Activated CD4-positive, alpha-beta T cell treated with anti-CD3 and anti-CD28 coated beads for 36 hours (primary cell): ENCODE measurements around the gene POLR2J. TPM values are rescaled to one million over a fixed set of nuclear protein-coding genes. Genes with fewer than 3 reads are reported as not detected.

Experiments
- ATAC-seq: fragments of 200-7000 bp; cut with Tn5 transposase; one replicate; pipeline ENCODE4 v1.10.0; 2021; ENCODE audit warnings: mild to moderate bottlenecking, moderate library complexity
- CTCF ChIA-PET: fragments of 350-600 bp; sonication (Branson Sonifier 250); formaldehyde crosslinking; loops from one replicate; lab custom pipeline; 2021; ENCODE audit warnings: antibody characterized with exemption; lab: Charles Lee
- POLR2A ChIA-PET: fragments of 350-600 bp; sonication (Branson Sonifier 250); formaldehyde crosslinking; loops from one replicate; lab custom pipeline; 2021; ENCODE audit warnings: antibody characterized with exemption, inconsistent platforms; lab: Charles Lee
- DNase-seq: peaks from one replicate; pipeline ENCODE4 v3.0.0-alpha.2; 2020
- H3K27ac Mint-ChIP-seq: one replicate; pipeline ENCODE4 v1.8.0; 2021; ENCODE audit warnings: mixed read lengths
- H3K27me3 Mint-ChIP-seq: one replicate; pipeline ENCODE4 v1.8.0; 2021; ENCODE audit warnings: mixed read lengths
- H3K36me3 Mint-ChIP-seq: one replicate; pipeline ENCODE4 v1.8.0; 2021; ENCODE audit warnings: low read depth, mixed read lengths
- H3K4me1 Mint-ChIP-seq: one replicate; pipeline ENCODE4 v1.8.0; 2021; ENCODE audit warnings: mixed read lengths
- H3K4me3 Mint-ChIP-seq: one replicate; pipeline ENCODE4 v1.8.0; 2021; ENCODE audit warnings: mild to moderate bottlenecking, moderate library complexity, mixed read lengths
- H3K9me3 Mint-ChIP-seq: one replicate; pipeline ENCODE4 v1.8.0; 2021; ENCODE audit warnings: low read depth, mixed read lengths
- intact Hi-C, 2 experiments: fragments of 100-400 bp; cut with DNase I in 1 of 2; cut with micrococcal nuclease in 1 of 2; formaldehyde crosslinking; loops; one replicate each; pipeline versions ENCODE4 v1.14.2 to v1.15.1; 2022 to 2024; cut with DNase I, micrococcal nuclease
- total RNA-seq, 2 experiments: library from RNA; stranded (reverse); gene quantifications; one replicate each; pipeline ENCODE4 v1.2.3, GENCODE V29; 2021

POLR2J gene
- total RNA-seq, 2 experiments from 2014 or later, result 32.6 to 46.1 TPM

DNA sequence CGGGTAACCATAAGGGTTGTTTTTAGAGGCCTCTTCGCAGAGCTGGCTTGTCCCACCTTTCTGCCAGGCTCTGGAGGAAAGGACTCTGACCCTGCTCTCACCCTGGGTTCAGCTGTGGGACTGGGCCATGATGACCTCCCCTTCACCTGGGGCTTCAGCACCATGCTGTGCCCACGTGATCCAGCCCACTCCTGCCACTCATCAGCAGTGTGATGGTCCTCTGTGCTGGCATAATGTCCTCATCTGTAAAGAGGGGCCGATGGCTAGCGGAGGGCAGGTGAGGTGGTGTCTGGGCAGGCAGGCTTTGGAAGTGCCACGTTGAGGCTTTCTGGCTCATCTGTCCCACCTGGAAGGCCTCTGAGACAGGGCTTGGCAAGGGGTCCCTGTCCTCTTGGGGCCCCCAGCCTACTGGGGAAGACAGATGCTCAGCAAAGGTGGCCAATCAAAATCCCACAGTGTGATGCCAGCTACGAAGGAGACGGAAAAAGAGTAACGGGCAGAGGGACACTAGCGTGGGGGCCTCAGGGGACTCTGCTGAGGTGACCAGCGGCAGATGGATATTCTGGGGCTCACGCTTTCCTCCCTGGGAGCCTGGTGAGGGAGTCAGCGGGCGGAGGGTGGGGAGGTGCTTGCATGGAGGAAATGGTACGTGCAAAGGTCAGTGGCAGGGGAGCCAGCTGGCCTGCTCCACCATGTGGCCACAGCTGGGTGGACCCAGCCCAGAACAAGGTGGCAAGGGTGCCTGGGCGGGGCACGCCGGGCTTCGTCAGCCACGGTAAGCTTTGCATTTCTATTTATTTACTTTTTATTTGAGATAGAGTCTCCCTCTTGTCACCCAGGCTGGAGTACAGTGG, 8.5 kb downstream of the POLR2J start:
- CTCF ChIA-PET, result no interaction called here
- no peaks in the 10 kb centered on the region for H3K9me3 Mint-ChIP-seq
- no peak overlapping the region for H3K27ac Mint-ChIP-seq

DNA sequence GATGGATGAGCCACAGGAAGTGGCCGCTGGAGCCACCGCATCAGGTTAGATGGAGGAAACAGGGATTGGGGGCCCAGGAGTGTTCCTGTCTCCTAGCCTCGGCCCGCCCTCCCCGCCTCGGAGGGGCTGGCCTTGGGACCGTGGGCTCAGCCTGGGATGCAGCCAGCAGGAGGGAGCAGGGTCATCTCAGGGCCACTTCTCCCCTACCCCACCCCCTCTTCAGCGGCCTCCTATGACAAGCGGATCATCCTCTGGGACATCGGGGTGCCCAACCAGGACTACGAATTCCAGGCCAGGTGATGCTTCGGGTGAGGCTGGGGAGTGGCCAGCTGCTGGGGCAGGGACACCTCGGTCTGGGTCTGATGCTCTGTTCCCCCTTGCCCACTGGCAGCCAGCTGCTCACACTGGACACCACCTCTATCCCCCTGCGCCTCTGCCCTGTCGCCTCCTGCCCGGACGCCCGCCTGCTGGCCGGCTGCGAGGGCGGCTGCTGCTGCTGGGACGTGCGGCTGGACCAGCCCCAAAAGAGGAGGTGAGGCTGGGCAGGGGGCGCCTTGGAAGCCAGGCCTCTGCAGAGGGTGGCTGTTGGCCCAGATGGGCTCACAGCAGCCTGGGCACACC, 9.3 kb downstream of the POLR2J start:
- CTCF ChIA-PET, result no interaction called here
- no peak for ATAC-seq

More for the DNA sequence above, 8.5 kb downstream of the POLR2J start:
- no peak for ATAC-seq
- DNase-seq, result no peak
- Mint-ChIP-seq H3K27me3 (no peaks in the 10 kb centered on the region), H3K36me3 (peaks cover 4% of the 10 kb centered on the region), H3K4me3 (no peak overlapping the region), H3K4me1 (peaks cover 17% of the 10 kb centered on the region)
- POLR2A ChIA-PET, result no interaction called here
- intact Hi-C loops, result loop anchor here (10.0 kb wide), 2 partner anchors 185 to 1145 kb away; partner anchors contain the start of genes IFT22 (in 1 of the 2) and SH2B2 (in 1 of the 2)

DNA sequence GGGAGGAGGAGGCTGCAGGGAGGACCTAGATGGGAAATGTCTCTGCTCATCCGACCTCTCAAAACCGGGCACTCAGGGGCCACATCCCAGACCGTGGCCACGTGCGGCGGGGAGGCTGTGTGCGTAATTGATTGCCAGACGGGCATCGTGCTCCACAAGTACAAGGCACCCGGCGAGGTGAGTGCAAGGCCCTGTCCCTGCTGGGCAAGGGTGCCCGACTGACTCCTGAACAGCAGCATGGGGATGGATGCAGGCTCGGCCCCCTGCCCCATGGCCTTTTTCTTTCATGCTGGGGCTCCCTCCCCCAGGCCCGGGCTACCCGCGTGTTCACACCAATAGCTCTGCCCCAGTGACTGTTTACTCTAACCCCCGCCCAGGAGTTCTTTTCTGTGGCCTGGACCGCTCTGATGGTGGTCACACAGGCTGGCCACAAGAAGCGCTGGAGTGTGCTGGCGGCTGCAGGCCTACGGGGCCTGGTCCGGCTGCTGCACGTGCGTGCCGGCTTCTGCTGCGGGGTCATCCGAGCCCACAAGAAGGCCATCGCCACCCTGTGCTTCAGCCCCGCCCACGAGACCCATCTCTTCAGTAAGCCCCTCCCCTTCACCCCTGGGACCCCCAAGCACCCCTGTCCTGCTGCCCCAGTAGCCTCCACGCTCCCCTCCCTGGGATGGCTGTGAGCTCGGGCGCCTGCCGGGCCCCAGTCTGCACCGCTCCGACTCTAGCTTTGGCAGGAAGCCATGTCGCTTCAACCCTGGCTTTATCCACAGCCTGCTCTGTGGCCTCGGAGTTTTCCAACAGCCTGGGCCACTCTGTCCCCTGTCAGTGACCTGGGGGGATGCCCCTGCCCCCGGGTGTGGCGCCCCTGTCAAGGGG, 10.0 kb downstream of the POLR2J start:
- Mint-ChIP-seq H3K27me3 (no peaks in the 10 kb centered on the region), H3K4me1 (peaks cover 23% of the 10 kb centered on the region), H3K27ac (no peak overlapping the region), H3K9me3 (no peaks in the 10 kb centered on the region), H3K36me3 (peaks cover 4% of the 10 kb centered on the region), H3K4me3 (no peak overlapping the region)
- ATAC-seq, result no peak
- POLR2A ChIA-PET, result no interaction called here
- intact Hi-C loops, result loop anchor here (10.0 kb wide), 2 partner anchors 184 to 1144 kb away; partner anchors contain the start of genes IFT22 (in 1 of the 2) and SH2B2 (in 1 of the 2)
- CTCF ChIA-PET, result no interaction called here
- no peak for DNase-seq

More for the DNA sequence above, 9.3 kb downstream of the POLR2J start:
- Mint-ChIP-seq H3K9me3 (no peaks in the 10 kb centered on the region), H3K4me1 (peaks cover 17% of the 10 kb centered on the region), H3K36me3 (peaks cover 4% of the 10 kb centered on the region), H3K27me3 (no peaks in the 10 kb centered on the region), H3K4me3 (no peak overlapping the region), H3K27ac (no peak overlapping the region)
- intact Hi-C loops, result loop anchor here (10.0 kb wide), 2 partner anchors 185 to 1145 kb away; partner anchors contain the start of genes IFT22 (in 1 of the 2) and SH2B2 (in 1 of the 2)
- DNase-seq, result no peak
- POLR2A ChIA-PET, result no interaction called here

DNA sequence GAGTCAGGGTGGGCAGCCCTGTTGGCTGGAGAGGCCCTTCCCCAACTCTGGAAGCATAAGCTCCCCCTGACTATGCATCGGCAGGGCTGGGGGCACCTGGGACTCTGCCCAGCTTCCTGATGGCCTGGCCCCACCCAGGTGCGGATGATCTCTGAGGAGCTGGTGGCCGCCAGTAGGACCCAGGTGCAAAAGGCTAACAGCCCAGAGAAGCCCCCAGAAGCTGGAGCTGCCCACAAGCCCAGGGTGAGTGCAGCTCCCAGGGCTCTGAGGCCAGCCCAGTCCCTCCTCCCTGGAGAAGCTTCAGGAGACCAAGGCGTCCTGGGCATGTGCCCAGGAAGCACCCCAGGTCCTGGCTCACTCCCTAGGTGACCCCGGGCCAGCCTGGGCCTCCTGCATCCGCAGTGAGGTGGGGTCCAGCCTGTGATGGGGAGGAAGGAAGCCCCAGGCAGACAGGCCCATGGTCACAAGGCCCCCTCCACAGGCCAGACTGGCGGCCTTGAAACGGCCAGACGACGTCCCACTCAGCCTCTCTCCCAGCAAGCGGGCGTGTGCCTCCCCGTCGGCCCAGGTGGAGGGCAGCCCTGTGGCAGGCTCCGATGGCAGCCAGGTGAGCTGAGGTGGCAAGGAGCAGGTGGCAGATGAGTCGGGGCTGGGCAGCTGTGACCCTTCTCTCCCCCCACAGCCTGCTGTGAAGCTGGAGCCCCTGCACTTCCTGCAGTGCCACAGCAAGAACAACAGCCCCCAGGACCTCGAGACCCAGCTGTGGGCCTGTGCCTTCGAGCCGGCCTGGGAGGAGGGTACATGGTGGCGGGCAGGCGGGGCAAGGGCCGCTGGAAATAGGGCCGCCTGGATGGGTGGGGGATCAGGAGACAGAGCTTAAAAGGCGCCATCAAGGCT, 10.9 kb downstream of the POLR2J start:
- peaks cover 4% of the 10 kb centered on the region for H3K36me3 Mint-ChIP-seq
- ATAC-seq (no peak), DNase-seq (no peak)
- no peak overlapping the region for H3K27ac Mint-ChIP-seq
- H3K4me3 Mint-ChIP-seq, result no peak overlapping the region
- ChIA-PET CTCF (interaction anchor here (0.6 to 1.0 kb wide), 5 partner anchors 9 to 190 kb away, joined by 3 read pairs; partner anchors contain the start of gene ORAI2), POLR2A (interaction anchor here (0.6 kb wide), 2 partner anchors 38 to 55 kb away, joined by 4 read pairs; no protein-coding TSS in a partner anchor)
- intact Hi-C loops, result loop anchor here (10.0 kb wide), 2 partner anchors 183 to 1143 kb away; partner anchors contain the start of genes IFT22 (in 1 of the 2) and SH2B2 (in 1 of the 2)
- no peaks in the 10 kb centered on the region for H3K27me3 Mint-ChIP-seq
- H3K9me3 Mint-ChIP-seq, result no peaks in the 10 kb centered on the region
- H3K4me1 Mint-ChIP-seq, result peaks cover 26% of the 10 kb centered on the region

DNA sequence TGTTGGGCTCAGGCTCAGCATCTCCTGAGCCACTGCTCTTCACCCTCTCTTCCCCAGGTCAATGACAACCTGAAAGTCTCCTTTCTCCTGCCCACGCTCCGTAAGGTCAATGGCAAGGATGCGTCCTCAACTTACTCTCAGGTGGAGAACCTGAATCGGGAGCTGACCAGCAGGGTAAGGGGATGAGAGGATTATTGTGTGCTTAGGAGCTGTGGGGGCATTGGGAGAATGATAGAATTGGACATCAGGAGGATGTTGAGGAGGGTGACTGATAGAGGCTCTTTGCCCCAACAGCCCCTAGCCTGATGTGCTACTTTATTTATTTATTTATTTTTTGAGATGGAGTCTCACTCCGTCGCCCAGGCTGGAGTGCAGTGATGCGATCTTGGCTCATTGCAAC, 12.6 kb downstream of the POLR2J start:
- peak overlapping the region; percentile 95 for H3K4me3 Mint-ChIP-seq
- no peak for ATAC-seq
- no peaks in the 10 kb centered on the region for H3K36me3 Mint-ChIP-seq
- ChIA-PET CTCF (interaction anchor here (0.6 to 1.3 kb wide), 5 partner anchors 10 to 1957 kb away, joined by 3 to 7 read pairs (median 5); partner anchors contain the start of gene PRKRIP1), POLR2A (interaction anchor here (0.6 kb wide), 2 partner anchors 49 to 1301 kb away, joined by 3 to 7 read pairs; partner anchors contain the start of gene VGF)
- peaks cover 30% of the 10 kb centered on the region for H3K4me1 Mint-ChIP-seq
- DNase-seq, result no peak
- intact Hi-C loops, result loop anchor here (10.0 kb wide), 2 partner anchors 181 to 1141 kb away; partner anchors contain the start of genes IFT22 (in 1 of the 2) and SH2B2 (in 1 of the 2)
- H3K27ac Mint-ChIP-seq, result no peak overlapping the region
- no peaks in the 10 kb centered on the region for H3K9me3 Mint-ChIP-seq
- H3K27me3 Mint-ChIP-seq, result no peaks in the 10 kb centered on the region

DNA sequence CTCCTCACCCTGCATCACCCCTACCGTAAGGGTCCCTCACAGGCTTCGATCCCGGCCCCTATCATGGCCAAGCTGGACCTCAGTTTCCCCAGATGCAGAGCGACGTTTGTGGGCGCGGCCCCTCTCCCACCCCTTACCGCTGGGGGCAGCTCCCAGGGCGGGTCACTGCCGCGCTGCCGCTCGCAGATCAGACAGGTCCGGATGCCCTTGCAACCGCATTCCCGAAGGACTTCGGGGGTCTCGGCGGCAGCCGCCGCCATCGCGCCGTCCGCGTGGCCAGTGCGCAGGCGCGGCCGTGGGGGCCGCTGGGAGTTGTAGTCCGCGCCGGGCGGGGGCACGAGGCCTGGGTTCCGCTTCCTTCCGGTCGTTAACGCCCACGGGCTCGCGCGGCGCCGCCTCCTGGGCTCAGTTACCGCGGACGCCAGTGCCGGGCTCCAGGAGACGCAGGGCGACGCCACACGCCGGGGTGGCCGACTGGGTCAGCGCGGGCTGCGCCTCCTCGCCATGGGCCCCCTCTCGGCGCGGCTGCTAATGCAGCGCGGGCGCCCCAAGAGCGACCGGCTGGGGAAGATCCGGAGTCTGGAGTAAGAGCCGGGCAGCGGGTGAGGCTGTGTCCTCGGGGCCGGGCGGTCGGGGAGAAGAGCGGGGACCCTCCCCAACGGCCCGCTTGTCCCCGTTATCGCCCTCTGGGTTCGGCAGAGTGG, 14.0 kb downstream of the POLR2J start, which contains the start of the genes ALKBH4 and LRWD1:
ALKBH4 (minus strand) TSS at position 287 of the 704 bp plus-strand sequence; CDS start at position 260, 27 bp downstream.
LRWD1 (plus strand) TSS at position 408 of the 704 bp plus-strand sequence; CDS start at position 505, 97 bp downstream.
- CTCF ChIA-PET, result interaction anchor here (0.8 to 1.8 kb wide), 4 partner anchors 9 to 52 kb away, joined by 3 to 7 read pairs (median 4); no protein-coding TSS in a partner anchor
- H3K4me1 Mint-ChIP-seq, result peaks cover 30% of the 10 kb centered on the region
- no peaks in the 10 kb centered on the region for H3K27me3 Mint-ChIP-seq
- intact Hi-C loops, result loop anchor here (1.0 to 10.0 kb wide), 8 partner anchors 31 to 1140 kb away; partner anchors contain the start of genes PRKRIP1 (in 2 of the 2), SH2B2 (in 2 of the 2), IFT22 (in 1 of the 2) and ORAI2 (in 1 of the 2)
- H3K27ac Mint-ChIP-seq, result peak within 1 kb of the TSS; percentile 73
- H3K36me3 Mint-ChIP-seq, result no peaks in the 10 kb centered on the region
- no peaks in the 10 kb centered on the region for H3K9me3 Mint-ChIP-seq
- POLR2A ChIA-PET, result no interaction called here
- H3K4me3 Mint-ChIP-seq, result peak within 1 kb of the TSS; percentile 95
- ATAC-seq (peak; percentile 94), DNase-seq (peak; percentile 98)

DNA sequence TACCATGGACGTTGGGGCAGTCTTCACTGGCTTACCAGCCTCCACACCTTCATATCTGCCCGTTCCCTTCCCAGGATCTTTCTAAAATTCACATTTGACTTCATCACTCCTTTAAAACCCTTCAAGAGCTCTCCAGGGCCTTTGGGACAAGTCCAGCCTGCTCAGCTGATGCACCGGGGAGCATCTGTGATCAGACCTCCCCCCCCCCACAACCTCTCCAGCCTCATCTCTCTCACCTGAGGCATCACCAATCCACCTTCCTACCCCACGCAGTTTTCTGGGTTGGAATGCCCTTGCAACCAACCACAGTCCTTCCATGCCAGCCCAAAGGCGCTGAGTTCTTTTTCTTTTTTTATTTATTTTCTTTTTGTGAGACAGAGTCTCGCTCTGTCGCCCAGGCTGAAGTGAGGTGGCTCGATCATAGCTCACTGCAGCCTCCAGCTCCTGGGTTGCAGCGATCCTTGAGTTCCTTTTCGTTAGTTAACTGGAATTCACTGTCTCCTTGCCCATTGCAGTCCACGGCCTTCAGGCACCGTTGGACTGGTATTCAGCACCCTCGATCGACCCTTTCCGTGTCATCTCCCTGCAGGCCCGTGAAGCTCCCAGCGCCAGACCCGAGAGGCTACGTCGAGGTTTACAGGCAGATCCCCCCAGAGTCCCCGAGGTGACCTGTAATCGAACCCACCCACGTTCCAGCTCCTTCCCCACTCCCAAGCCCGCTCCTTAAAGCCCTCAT, 14.7 kb downstream of the POLR2J start:
- ATAC-seq, result no peak
- H3K27ac Mint-ChIP-seq, result peak overlapping the region; percentile 72

DNA sequence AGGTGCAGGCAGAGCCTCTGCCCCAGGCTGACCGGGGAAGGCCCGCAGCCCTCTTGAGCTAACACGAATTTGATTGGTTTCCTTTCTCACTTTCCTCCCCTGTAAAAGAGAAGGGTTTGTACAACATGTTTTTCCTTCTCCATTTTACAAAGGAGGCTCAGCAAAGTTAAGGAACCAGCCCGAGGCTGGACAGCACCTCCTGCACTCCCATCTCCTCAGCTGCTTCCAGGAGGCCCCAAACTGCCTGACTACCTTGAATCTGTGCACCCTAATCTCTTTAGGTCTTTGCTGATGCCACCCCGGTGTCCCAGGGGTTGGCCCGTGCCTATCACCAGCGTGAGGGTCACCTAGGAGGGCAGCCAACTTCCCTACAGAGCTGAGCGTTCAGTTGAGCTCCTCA, 18.3 kb downstream of the POLR2J start:
- no peaks in the 10 kb centered on the region for H3K27me3 Mint-ChIP-seq
- POLR2A ChIA-PET, result no interaction called here
- intact Hi-C loops, result loop anchor here (10.0 kb wide), 2 partner anchors 176 to 1136 kb away; partner anchors contain the start of genes IFT22 (in 1 of the 2) and SH2B2 (in 1 of the 2)
- no peak overlapping the region for H3K4me3 Mint-ChIP-seq
- ATAC-seq (no peak), DNase-seq (no peak)
- H3K27ac Mint-ChIP-seq, result no peak overlapping the region
- no peaks in the 10 kb centered on the region for H3K9me3 Mint-ChIP-seq
- peaks cover 14% of the 10 kb centered on the region for H3K4me1 Mint-ChIP-seq
- CTCF ChIA-PET, result no interaction called here
- H3K36me3 Mint-ChIP-seq, result peaks cover 9% of the 10 kb centered on the region

More for the DNA sequence above, 14.7 kb downstream of the POLR2J start:
- ChIA-PET POLR2A (no interaction called here), CTCF (interaction anchor here (0.8 to 1.8 kb wide), 3 partner anchors 38 to 52 kb away, joined by 3 to 5 read pairs (median 4); no protein-coding TSS in a partner anchor)
- Mint-ChIP-seq H3K27me3 (no peaks in the 10 kb centered on the region), H3K4me1 (peaks cover 30% of the 10 kb centered on the region), H3K9me3 (no peaks in the 10 kb centered on the region), H3K4me3 (peak overlapping the region; percentile 95), H3K36me3 (no peaks in the 10 kb centered on the region)
- intact Hi-C loops, result loop anchor here (1.0 to 10.0 kb wide), 6 partner anchors 37 to 1139 kb away; partner anchors contain the start of genes SH2B2 (in 2 of the 2), IFT22 (in 1 of the 2) and PRKRIP1 (in 1 of the 2)
- no peak for DNase-seq
